ENCODE data around the gene JPH4.

Gene JPH4

GRCh38 chr14:23547924-23548323 lies 30.7 kb downstream of the JPH4 start:
- H3K27ac ChIP-seq, result no peak overlapping the region
- no peak for TF ChIP-seq CTCF (conservative IDR thresholded peaks at IDR 0.05)

DNA sequence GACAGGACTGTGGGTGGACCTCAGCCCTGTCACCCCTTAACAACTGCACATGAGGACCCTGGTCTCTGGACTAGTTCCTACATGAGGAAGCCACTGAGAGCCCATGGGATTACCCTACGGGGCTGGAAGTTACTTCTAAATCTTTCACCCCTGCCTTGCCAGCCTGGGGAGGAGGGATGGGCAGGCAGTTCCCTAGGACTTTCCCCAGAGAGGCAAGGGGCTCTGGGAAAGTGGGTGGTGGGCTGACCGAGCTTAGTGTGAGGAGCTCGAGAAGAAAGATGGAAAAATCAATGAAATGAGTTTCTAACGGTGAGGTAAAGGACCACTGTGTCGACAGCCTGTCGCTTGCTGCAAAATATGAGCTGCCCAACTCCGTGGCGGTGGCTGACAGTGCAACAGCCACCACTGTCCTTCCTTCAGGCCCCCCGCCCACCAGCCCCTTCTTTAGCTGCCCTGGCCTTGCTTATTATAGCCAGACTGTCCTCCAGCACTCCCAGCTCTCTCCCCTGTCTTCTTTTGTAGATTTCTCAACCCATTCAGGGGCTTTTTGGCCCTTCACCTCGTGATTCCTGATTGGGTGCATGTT lies 32.0 kb downstream of the JPH4 start:
- no peak for TF ChIP-seq CTCF (conservative IDR thresholded peaks at IDR 0.05)
- H3K27ac ChIP-seq, result no peak overlapping the region

GRCh38 chr14:23545740-23546365 lies 32.7 kb downstream of the JPH4 start:
- H3K27ac ChIP-seq, result no peak overlapping the region
- no peak for TF ChIP-seq CTCF (conservative IDR thresholded peaks at IDR 0.05)

DNA sequence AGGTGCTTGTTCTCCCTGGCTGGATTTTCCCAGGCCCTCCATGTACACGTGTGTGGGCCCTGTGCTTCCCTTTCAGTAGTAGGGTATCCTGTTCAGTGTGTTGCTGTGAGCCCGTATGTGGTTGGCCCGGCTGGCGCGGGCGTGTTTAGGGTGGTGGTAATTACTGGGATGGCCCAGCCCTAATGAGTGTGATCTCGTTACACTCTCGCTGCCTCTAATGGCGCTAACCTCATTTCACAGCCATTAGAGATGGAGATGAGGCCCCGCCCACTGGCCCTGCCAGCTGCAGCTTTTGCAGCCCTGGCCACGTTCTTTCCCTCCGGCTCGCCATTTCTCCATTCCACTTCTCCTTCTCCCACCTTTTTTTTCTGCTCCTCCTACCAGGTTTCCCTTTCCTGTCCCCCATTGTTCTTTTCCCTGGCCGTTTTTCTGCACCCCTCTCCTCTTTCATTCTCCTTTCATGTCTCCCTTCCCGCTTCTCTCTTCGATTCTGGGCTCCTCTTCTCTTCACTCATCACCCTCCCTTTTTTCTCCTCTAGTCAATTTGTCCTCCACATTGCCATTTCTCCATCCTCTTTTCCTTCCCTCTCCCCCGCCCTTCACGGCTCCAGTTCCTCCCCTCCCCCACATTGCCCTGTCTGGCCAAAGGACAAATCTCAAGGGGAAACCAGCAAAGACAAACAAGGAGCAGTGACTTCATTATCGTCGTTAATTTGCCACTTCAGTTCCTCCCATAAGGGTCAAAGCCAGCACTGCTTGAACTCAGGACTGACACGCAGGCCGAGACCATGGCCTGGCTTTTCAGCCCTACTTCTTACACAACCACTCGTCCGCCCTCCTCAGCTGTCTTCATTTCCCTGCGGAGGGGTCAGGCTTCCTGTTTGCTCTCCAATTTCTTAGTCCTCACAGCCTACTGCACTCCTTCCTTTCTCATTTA lies 33.8 kb downstream of the JPH4 start:
- no peak overlapping the region for H3K27ac ChIP-seq
- TF ChIP-seq CTCF (conservative IDR thresholded peaks at IDR 0.05), result no peak

GRCh38 chr14:23543403-23543802 lies 35.2 kb downstream of the JPH4 start:
- no peak overlapping the region for H3K27ac ChIP-seq
- no peak for TF ChIP-seq CTCF (conservative IDR thresholded peaks at IDR 0.05)

DNA sequence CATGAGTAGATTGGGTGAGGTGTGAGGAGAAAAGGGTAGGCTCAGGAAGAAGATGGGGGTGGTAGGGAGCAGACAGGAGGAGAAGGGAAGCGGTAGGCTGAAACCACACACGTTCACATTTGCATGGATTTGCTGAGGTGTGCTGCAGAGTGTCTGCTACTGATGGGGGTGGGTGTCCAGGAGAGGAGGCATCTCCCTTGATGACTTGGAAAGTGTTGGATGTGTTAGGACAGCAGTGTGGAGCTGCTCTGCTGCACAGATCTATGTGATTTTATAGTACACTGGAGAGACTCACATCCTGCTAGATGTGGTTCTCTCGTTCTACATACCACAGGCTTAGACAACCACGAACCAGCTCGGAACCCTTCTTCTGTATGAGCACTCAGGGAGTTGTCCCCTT lies 36.3 kb downstream of the JPH4 start:
- TF ChIP-seq CTCF (conservative IDR thresholded peaks at IDR 0.05), result no peak
- no peak overlapping the region for H3K27ac ChIP-seq

- no peak overlapping the region for H3K27ac ChIP-seq
- TF ChIP-seq CTCF (conservative IDR thresholded peaks at IDR 0.05), result no peak
Measured at GRCh38 chr14:23540141-23540469, 38.5 kb downstream of the JPH4 start.
